HT-29 (cell line): ENCODE results near the gene UBE2J2. TPM values are rescaled to one million over a fixed set of nuclear protein-coding genes. Genes with fewer than 3 reads are reported as not detected.

Experiments used
- DNase-seq: peaks from one replicate; pipeline ENCODE4 v3.0.0-alpha.2; 2015; ENCODE audit warnings: low spot score
- total RNA-seq: library from RNA; depleted of rRNA; stranded (reverse); fragments of >200 nt; shearing (Covaris generic); gene quantifications from 2 replicates; pipeline ENCODE4 v1.2.3, GENCODE V29; 2014

UBE2J2 gene
- total RNA-seq, 1 experiment from 2014 or later: 93.1 TPM

GRCh38 chr1:1309251-1310108 lies 35.8 kb upstream of the UBE2J2 start:
- peak; percentile 59 for DNase-seq

GRCh38 chr1:1308756-1309250 lies 35.1 kb upstream of the UBE2J2 start:
- DNase-seq: no peak

- peak; percentile 93 for DNase-seq
Observed at GRCh38 chr1:1307923-1308755, 34.5 kb upstream of the UBE2J2 start, which contains the start of the genes ACAP3 and PUSL1. TSS of gene ACAP3 (minus strand) at chr1:1307930. CDS start at chr1:1307815, 115 bp downstream. TSS of gene PUSL1 (plus strand) at chr1:1308597. CDS start at chr1:1308644, 47 bp downstream.

- no peak for DNase-seq
Observed at GRCh38 chr1:1307261-1307922, 33.7 kb upstream of the UBE2J2 start.

GRCh38 chr1:1306661-1307260 lies 33.1 kb upstream of the UBE2J2 start:
- DNase-seq: no peak

- DNase-seq: no peak
Observed at GRCh38 chr1:1306070-1306660, 32.5 kb upstream of the UBE2J2 start.

- DNase-seq: peak; percentile 75
Observed at GRCh38 chr1:1305300-1306069, 31.8 kb upstream of the UBE2J2 start.

GRCh38 chr1:1304331-1305299 lies 31.0 kb upstream of the UBE2J2 start:
- DNase-seq: no peak

- DNase-seq: no peak
Observed at GRCh38 chr1:1303736-1304135, 30.1 kb upstream of the UBE2J2 start.

GRCh38 chr1:1302951-1303509 lies 29.4 kb upstream of the UBE2J2 start:
- no peak for DNase-seq

GRCh38 chr1:1302006-1302430 lies 28.4 kb upstream of the UBE2J2 start:
- no peak for DNase-seq

- no peak for DNase-seq
Observed at GRCh38 chr1:1300352-1300739, 26.7 kb upstream of the UBE2J2 start.

- no peak for DNase-seq
Observed at GRCh38 chr1:1299686-1300351, 26.2 kb upstream of the UBE2J2 start.

GRCh38 chr1:1298861-1299685 lies 25.4 kb upstream of the UBE2J2 start:
- no peak for DNase-seq

- DNase-seq: no peak
Observed at GRCh38 chr1:1297802-1298424, 24.3 kb upstream of the UBE2J2 start.
